HL-60 (cell line): Measurements from ENCODE around the gene GPR137B.

Source experiments
- CTCF ChIP-seq: IDR thresholded peaks from one replicate; pipeline ENCODE4 v1.5.1; 2011; ENCODE audit warnings: low read length, control low read depth, inconsistent platforms; ENCODE audit not compliant: insufficient read depth
- GABPA ChIP-seq: IDR thresholded peaks from 2 replicates; pipeline ENCODE4 v1.6.1; 2012; ENCODE audit warnings: low read depth
- POLR2AphosphoS5 ChIP-seq: IDR thresholded peaks from 2 replicates; pipeline ENCODE4 v1.6.1; 2012; ENCODE audit warnings: low read depth
- REST ChIP-seq: IDR thresholded peaks from 2 replicates; pipeline ENCODE4 v1.6.1; 2012; ENCODE audit warnings: low read depth; ENCODE audit not compliant: insufficient replicate concordance
- SPI1 ChIP-seq: IDR thresholded peaks from 2 replicates; pipeline ENCODE4 v1.6.1; 2012; ENCODE audit warnings: low read depth, mild to moderate bottlenecking, borderline replicate concordance

- TF ChIP-seq CTCF (no peak), REST (no peak), POLR2AphosphoS5 (no peak), GABPA (no peak), SPI1 (no peak)
These were observed 115.8 kb downstream of the GPR137B start for GRCh38 chr1:236258114-236258622.
